Measurements from ENCODE around the gene TGFBR3. TPM values are rescaled to one million over a fixed set of nuclear protein-coding genes. Genes with fewer than 3 reads are reported as not detected.

TGFBR3 gene
- total and polyA plus RNA-seq, 9 of the 15 experiments (the other 6 are each of a cell fraction or from before 2014, with no cell fraction given): 3.6 to 32.4 (median 15.6) TPM

DNA sequence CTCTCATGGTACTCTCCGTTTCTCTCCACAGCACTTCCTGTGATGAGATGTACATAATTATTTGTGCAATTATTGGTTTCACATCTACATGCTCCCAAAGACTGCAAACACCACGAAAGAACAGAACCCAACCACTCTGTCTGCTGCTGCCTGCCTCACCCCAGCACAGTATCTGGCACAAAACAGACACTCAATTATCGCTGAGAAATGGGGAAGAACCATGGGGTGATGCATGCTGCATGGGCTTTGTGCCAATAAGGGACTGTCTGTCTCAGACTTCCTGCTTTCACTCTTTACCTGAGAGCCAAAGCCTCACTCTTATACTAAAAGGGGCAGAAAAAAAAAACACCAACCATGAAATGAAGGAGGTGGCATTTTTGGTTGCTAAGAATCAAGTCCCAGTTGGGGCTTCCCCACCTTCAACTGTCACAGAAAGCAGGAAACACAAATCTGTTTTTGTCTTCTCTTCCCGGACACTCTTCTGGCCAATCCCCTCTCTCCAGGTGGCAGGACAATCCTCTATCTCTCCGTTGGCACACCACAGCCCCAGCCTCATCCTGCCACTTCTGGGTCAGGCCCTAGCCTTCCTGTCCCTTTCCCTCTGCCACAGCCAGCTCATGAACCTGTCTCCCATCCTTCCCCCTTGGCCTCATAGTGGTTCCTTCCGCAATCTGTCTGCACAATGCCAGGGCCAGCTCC is 82.0 kb downstream of the TGFBR3 start (continued):
- TF ChIP-seq POLR3G (IDR thresholded peaks at IDR 0.05; ENCODE audit: extremely low read depth, insufficient read length, insufficient replicate concordance) (no peak), TAF15 (IDR thresholded peaks at IDR 0.05; ENCODE audit: low read depth, low read length) (no peak), NFIC (IDR thresholded peaks at IDR 0.05) (peak; percentile 96), ZNF444 (CRISPR knock-in tag; IDR thresholded peaks at IDR 0.05) (no peak), GATA2 (CRISPR knock-in tag; IDR thresholded peaks at IDR 0.05) (no peak), ZNF408 (CRISPR knock-in tag; IDR thresholded peaks at IDR 0.05; ENCODE audit: low read depth) (no peak), ZNF165 (CRISPR knock-in tag; IDR thresholded peaks at IDR 0.05; ENCODE audit: borderline replicate concordance) (no peak), HDAC2 (IDR thresholded peaks at IDR 0.05) (no peak), HMG20B (CRISPR knock-in tag; IDR thresholded peaks at IDR 0.05) (no peak), ETV1 (tag; conservative IDR thresholded peaks at IDR 0.05; ENCODE audit: low read depth) (no peak), PURB (CRISPR knock-in tag; IDR thresholded peaks at IDR 0.05; ENCODE audit: low read depth) (no peak), ZNF318 (IDR thresholded peaks at IDR 0.05; ENCODE audit: borderline replicate concordance in 1 of 2, low read depth in 1 of 2) (no peak)
- TF ChIP-seq, protein P1, sequence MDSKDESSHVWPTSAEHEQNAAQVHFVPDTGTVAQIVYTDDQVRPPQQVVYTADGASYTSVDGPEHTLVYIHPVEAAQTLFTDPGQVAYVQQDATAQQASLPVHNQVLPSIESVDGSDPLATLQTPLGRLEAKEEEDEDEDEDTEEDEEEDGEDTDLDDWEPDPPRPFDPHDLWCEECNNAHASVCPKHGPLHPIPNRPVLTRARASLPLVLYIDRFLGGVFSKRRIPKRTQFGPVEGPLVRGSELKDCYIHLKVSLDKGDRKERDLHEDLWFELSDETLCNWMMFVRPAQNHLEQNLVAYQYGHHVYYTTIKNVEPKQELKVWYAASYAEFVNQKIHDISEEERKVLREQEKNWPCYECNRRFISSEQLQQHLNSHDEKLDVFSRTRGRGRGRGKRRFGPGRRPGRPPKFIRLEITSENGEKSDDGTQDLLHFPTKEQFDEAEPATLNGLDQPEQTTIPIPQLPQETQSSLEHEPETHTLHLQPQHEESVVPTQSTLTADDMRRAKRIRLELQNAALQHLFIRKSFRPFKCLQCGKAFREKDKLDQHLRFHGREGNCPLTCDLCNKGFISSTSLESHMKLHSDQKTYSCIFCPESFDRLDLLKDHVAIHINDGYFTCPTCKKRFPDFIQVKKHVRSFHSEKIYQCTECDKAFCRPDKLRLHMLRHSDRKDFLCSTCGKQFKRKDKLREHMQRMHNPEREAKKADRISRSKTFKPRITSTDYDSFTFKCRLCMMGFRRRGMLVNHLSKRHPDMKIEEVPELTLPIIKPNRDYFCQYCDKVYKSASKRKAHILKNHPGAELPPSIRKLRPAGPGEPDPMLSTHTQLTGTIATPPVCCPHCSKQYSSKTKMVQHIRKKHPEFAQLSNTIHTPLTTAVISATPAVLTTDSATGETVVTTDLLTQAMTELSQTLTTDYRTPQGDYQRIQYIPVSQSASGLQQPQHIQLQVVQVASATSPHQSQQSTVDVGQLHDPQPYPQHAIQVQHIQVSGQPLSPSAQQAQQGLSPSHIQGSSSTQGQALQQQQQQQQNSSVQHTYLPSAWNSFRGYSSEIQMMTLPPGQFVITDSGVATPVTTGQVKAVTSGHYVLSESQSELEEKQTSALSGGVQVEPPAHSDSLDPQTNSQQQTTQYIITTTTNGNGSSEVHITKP (IDR thresholded peaks at IDR 0.05; ENCODE audit: partially characterized antibody): peak; percentile 84
- TF ChIP-seq, protein P2, sequence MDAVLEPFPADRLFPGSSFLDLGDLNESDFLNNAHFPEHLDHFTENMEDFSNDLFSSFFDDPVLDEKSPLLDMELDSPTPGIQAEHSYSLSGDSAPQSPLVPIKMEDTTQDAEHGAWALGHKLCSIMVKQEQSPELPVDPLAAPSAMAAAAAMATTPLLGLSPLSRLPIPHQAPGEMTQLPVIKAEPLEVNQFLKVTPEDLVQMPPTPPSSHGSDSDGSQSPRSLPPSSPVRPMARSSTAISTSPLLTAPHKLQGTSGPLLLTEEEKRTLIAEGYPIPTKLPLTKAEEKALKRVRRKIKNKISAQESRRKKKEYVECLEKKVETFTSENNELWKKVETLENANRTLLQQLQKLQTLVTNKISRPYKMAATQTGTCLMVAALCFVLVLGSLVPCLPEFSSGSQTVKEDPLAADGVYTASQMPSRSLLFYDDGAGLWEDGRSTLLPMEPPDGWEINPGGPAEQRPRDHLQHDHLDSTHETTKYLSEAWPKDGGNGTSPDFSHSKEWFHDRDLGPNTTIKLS (IDR thresholded peaks at IDR 0.05; ENCODE audit: borderline replicate concordance, low read depth): no peak
